Suppressor macrophage treated with lipopolysaccharide for 1 hour (primary cell): ENCODE measurements around the gene SLC16A1.

Source experiments
- DNase-seq, 3 donors: peaks; one replicate each; pipeline ENCODE4 v3.0.0-alpha.2; 2020 to 2022

Gene SLC16A1

DNA sequence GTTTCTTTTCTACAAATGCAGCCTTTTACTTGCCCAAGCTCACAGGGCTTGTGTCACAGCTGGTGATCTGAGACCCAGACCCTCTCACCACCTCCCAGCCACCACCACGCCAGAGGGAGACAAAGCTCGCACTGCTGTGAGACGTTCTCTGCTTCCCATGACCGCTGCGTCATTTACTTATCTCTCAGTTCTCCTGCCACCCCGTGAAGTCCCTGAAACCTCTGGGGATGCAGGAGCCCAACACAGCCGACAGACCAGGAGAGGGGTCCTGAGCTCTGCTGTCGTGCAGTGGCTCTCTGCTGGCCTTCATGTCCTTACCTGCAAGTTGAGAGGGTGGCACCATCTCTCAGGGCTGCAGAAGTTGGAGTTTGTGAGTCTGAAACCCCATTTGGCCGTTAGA lies 77.7 kb downstream of the SLC16A1 start:
- DNase-seq, result no peak

- DNase-seq, result no peak
Measured at GRCh38 chr1:112877750-112878149, 78.2 kb downstream of the SLC16A1 start.

DNA sequence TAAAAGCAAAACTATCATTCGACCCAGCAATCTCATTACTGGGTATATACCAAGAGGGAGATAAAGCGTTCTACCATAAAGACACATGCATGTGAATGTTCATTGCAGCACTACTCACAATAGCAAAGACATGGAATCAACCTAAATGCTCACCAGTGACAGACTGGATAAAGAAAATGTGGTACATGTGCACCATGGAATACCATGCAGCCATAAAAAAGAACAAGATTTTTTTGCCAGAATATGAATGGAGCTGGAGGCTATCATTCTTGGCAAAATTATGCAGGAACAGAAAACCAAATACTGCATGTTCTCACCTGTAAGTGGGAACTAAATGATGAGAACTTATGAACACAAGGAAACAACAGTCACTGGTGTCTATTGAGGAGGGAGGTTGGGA lies 79.7 kb downstream of the SLC16A1 start:
- no peak for DNase-seq

- peak; percentile 29 to 47 (median 37) for DNase-seq
Measured at GRCh38 chr1:112872551-112872962, 83.4 kb downstream of the SLC16A1 start.

GRCh38 chr1:112870887-112871646 lies 84.9 kb downstream of the SLC16A1 start:
- DNase-seq, result no peak

DNA sequence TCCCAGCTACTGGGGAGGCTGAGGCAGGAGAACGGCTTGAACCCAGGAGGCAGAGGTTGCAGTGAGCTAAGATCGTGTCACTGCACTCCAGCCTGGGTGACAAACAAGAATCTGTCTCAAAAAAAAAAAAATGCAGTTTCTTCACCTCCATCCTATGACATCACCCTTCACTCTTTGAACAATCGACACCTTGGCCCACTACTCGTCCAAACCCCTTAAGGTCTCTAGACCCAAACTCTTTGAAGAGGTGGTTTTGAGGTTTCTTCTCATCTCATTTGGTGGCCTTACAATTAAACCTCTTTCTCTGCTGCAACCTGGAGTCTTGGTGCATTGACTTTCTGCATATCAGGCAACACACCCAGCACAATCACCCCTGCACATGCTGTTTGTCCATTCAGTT lies 86.1 kb downstream of the SLC16A1 start:
- DNase-seq, result no peak

DNA sequence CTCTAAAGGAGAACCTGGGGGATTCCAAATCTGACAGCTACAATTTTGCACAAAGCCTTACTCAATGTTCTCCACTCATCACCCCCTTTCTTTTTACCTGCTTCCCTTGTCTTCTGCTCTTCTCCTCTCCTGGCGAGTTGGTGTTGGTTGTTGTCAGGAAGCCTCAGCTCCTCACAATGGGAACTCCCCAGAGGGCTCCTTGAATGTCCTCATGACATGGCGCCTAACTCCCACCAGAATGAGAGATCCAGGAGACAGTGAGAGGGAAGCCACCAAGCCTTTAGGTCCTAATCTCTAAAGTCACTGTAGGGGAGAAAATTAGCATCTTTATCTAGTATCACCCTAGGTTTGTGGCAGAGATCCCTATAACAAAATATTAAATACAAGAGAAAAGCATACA lies 87.8 kb downstream of the SLC16A1 start:
- no peak for DNase-seq

GRCh38 chr1:112866981-112867380 lies 89.0 kb downstream of the SLC16A1 start:
- no peak for DNase-seq

- DNase-seq, result no peak
Measured at GRCh38 chr1:112866151-112866550, 89.8 kb downstream of the SLC16A1 start.

GRCh38 chr1:112862753-112863426 lies 93.1 kb downstream of the SLC16A1 start:
- no peak for DNase-seq
